ENCODE data around the gene KMT2E. TPM values are rescaled to one million over a fixed set of nuclear protein-coding genes. Genes with fewer than 3 reads are reported as not detected.

Gene KMT2E
- total RNA-seq, 2 experiments from 2014 or later: 50.1 to 72.8 TPM

- Histone ChIP-seq H4K20me1 (ENCODE audit: insufficient read depth, low read length) (no peaks in the 10 kb centered on the region), H3K4me3 (ENCODE audit: low read depth, low read length, poor library complexity, severe bottlenecking) (no peak overlapping the region), H3K79me2 (ENCODE audit: insufficient read depth, low read depth, low read length) (no peaks in the 10 kb centered on the region), H3K27ac (ENCODE audit: low read depth, low read length, poor library complexity, severe bottlenecking) (no peak overlapping the region), H3K36me3 (ENCODE audit: insufficient read depth, low read length) (peaks cover 8% of the 10 kb centered on the region; the same call in 1 of the 2 replicates), H3K9me2 (ENCODE audit: insufficient read depth, low read length) (no peaks in the 10 kb centered on the region), H2AFZ (ENCODE audit: low read length) (no peak overlapping the region), H3K9me3 (ENCODE audit: low read length) (no peaks in the 10 kb centered on the region), H3K4me2 (ENCODE audit: low read length) (no peak overlapping the region), H3K4me1 (ENCODE audit: insufficient read depth, low read length, poor library complexity, severe bottlenecking) (no peaks in the 10 kb centered on the region)
- TF ChIP-seq EZH2phosphoT487 (IDR thresholded peaks at IDR 0.05; ENCODE audit: borderline replicate concordance, low read depth, low read length): no peak
- intact Hi-C loops (cut with micrococcal nuclease; ENCODE audit: unreplicated experiment): no loop called here
- no TSS peak for BruUV-seq (replicated peaks)
- ChIA-PET POLR2A (no interaction called here), CTCF (ENCODE audit: unreplicated experiment) (no interaction called here)
- no peak for DNase-seq (ENCODE audit: low spot score)
Observed at GRCh38 chr7:105132835-105133234, 118.8 kb downstream of the KMT2E start.

GRCh38 chr7:105133358-105133757 lies 119.4 kb downstream of the KMT2E start:
- intact Hi-C loops (cut with micrococcal nuclease; ENCODE audit: unreplicated experiment): no loop called here
- Histone ChIP-seq H2AFZ (ENCODE audit: low read length) (no peak overlapping the region), H3K4me1 (ENCODE audit: insufficient read depth, low read length, poor library complexity, severe bottlenecking) (no peaks in the 10 kb centered on the region), H3K36me3 (ENCODE audit: insufficient read depth, low read length) (peaks cover 8% of the 10 kb centered on the region; the same call in 1 of the 2 replicates), H3K4me2 (ENCODE audit: low read length) (no peak overlapping the region), H3K79me2 (ENCODE audit: insufficient read depth, low read depth, low read length) (no peaks in the 10 kb centered on the region), H4K20me1 (ENCODE audit: insufficient read depth, low read length) (no peaks in the 10 kb centered on the region), H3K27ac (ENCODE audit: low read depth, low read length, poor library complexity, severe bottlenecking) (no peak overlapping the region), H3K9me3 (ENCODE audit: low read length) (no peaks in the 10 kb centered on the region), H3K4me3 (ENCODE audit: low read depth, low read length, poor library complexity, severe bottlenecking) (no peak overlapping the region), H3K9me2 (ENCODE audit: insufficient read depth, low read length) (no peaks in the 10 kb centered on the region)
- ChIA-PET CTCF (ENCODE audit: unreplicated experiment) (no interaction called here), POLR2A (no interaction called here)
- no TSS peak for BruUV-seq (replicated peaks)
- no peak for DNase-seq (ENCODE audit: low spot score)
- TF ChIP-seq EZH2phosphoT487 (IDR thresholded peaks at IDR 0.05; ENCODE audit: borderline replicate concordance, low read depth, low read length) (no peak), CTCF (conservative IDR thresholded peaks at IDR 0.05; ENCODE audit: low read length) (no peak)

- peaks cover 11% of the 10 kb centered on the region; the same call in 1 of the 2 replicates for H3K36me3 ChIP-seq (ENCODE audit: insufficient read depth, low read length)
- no peak for DNase-seq (ENCODE audit: low spot score)
- BruUV-seq (replicated peaks): no TSS peak
- CTCF ChIA-PET (ENCODE audit: unreplicated experiment): no interaction called here
- no peak overlapping the region for H2AFZ ChIP-seq (ENCODE audit: low read length)
- H3K9me2 ChIP-seq (ENCODE audit: insufficient read depth, low read length): no peaks in the 10 kb centered on the region
- H3K79me2 ChIP-seq (ENCODE audit: insufficient read depth, low read depth, low read length): no peaks in the 10 kb centered on the region
- H3K27ac ChIP-seq (ENCODE audit: low read depth, low read length, poor library complexity, severe bottlenecking): no peak overlapping the region
- TF ChIP-seq EZH2phosphoT487 (IDR thresholded peaks at IDR 0.05; ENCODE audit: borderline replicate concordance, low read depth, low read length) (no peak), CTCF (conservative IDR thresholded peaks at IDR 0.05; ENCODE audit: low read length) (no peak)
- no peaks in the 10 kb centered on the region for H3K4me1 ChIP-seq (ENCODE audit: insufficient read depth, low read length, poor library complexity, severe bottlenecking)
- H4K20me1 ChIP-seq (ENCODE audit: insufficient read depth, low read length): no peaks in the 10 kb centered on the region
- POLR2A ChIA-PET: no interaction called here
- no peaks in the 10 kb centered on the region for H3K9me3 ChIP-seq (ENCODE audit: low read length)
- intact Hi-C loops (cut with micrococcal nuclease; ENCODE audit: unreplicated experiment): no loop called here
- H3K4me3 ChIP-seq (ENCODE audit: low read depth, low read length, poor library complexity, severe bottlenecking): no peak overlapping the region
- no peak overlapping the region for H3K4me2 ChIP-seq (ENCODE audit: low read length)
Observed at GRCh38 chr7:105133986-105134655, 120.1 kb downstream of the KMT2E start.
